H1 (cell line): ENCODE results near the gene MVP. TPM values are rescaled to one million over a fixed set of nuclear protein-coding genes. Genes with fewer than 3 reads are reported as not detected.

Experiments used
- ASH2L ChIP-seq: fragments of 200-600, 300-600 bp; sonication (generic); IDR thresholded peaks from one replicate; pipeline ENCODE4 v1.7.1; 2017; ENCODE audit warnings: low read length
- ATF2 ChIP-seq: IDR thresholded peaks from 2 replicates; pipeline ENCODE4 v1.6.1; 2012; ENCODE audit warnings: low read length, inconsistent platforms
- ATF3 ChIP-seq: IDR thresholded peaks from 2 replicates; pipeline ENCODE4 v1.6.1; 2011; ENCODE audit warnings: low read depth, mild to moderate bottlenecking, low read length; ENCODE audit not compliant: insufficient read depth
- CBX5 ChIP-seq: fragments of 300-800, 300-1000 bp; sonication (generic); IDR thresholded peaks from 2 replicates; pipeline ENCODE4 v1.7.1; 2016; ENCODE audit warnings: antibody characterized with exemption, low read length, low read depth
- CEBPB ChIP-seq: IDR thresholded peaks from 2 replicates; pipeline ENCODE4 v1.6.1; 2012; ENCODE audit warnings: low read depth, low read length
- CHD1 ChIP-seq: IDR thresholded peaks from 2 replicates; pipeline ENCODE4 v1.6.1; 2012; ENCODE audit warnings: low read depth, low read length, improper control_type of control experiment
- CREB1 ChIP-seq: IDR thresholded peaks from 2 replicates; pipeline ENCODE4 v1.6.1; 2012; ENCODE audit warnings: inconsistent platforms
- GABPA ChIP-seq: IDR thresholded peaks from 2 replicates; pipeline ENCODE4 v1.6.1; 2011; ENCODE audit warnings: mild to moderate bottlenecking, low read length, moderate library complexity, borderline replicate concordance; ENCODE audit not compliant: insufficient read depth
- GTF2F1 ChIP-seq: IDR thresholded peaks from 2 replicates; pipeline ENCODE4 v1.6.1; 2012; ENCODE audit warnings: low read depth, low read length, improper control_type of control experiment, borderline replicate concordance
- JUN ChIP-seq: IDR thresholded peaks from 2 replicates; pipeline ENCODE4 v1.6.1; 2011; ENCODE audit warnings: low read depth, mild to moderate bottlenecking, improper control_type of control experiment, low read length
- JUND ChIP-seq: IDR thresholded peaks from 2 replicates; pipeline ENCODE4 v1.6.1; 2011; ENCODE audit warnings: mild to moderate bottlenecking, improper control_type of control experiment, low read length
- KDM4A ChIP-seq: IDR thresholded peaks from one replicate; pipeline ENCODE4 v1.7.1; 2012; ENCODE audit warnings: low read depth, mild to moderate bottlenecking, moderate library complexity, low read length, inconsistent platforms; ENCODE audit not compliant: severe bottlenecking
- MAX ChIP-seq: IDR thresholded peaks from 2 replicates; pipeline ENCODE4 v1.6.1; 2012; ENCODE audit warnings: inconsistent platforms
- NANOG ChIP-seq: IDR thresholded peaks from 2 replicates; pipeline ENCODE4 v1.6.1; 2011; ENCODE audit warnings: low read length, low read depth, mild to moderate bottlenecking, inconsistent platforms; ENCODE audit not compliant: insufficient read depth, poor library complexity, severe bottlenecking
- PHF8 ChIP-seq: fragments of 200-600 bp; sonication (generic); conservative IDR thresholded peaks from 2 replicates; pipeline ENCODE4 v1.7.1; 2012; ENCODE audit warnings: low read depth, mild to moderate bottlenecking, inconsistent platforms, low read length, moderate library complexity
- RBBP5 ChIP-seq: IDR thresholded peaks from 2 replicates; pipeline ENCODE4 v1.7.1; 2012; ENCODE audit warnings: low read depth, mild to moderate bottlenecking, inconsistent platforms, low read length, moderate library complexity, borderline replicate concordance
- RXRA ChIP-seq: IDR thresholded peaks from 2 replicates; pipeline ENCODE4 v1.6.1; 2011; ENCODE audit warnings: low read depth, mild to moderate bottlenecking, low read length, moderate library complexity; ENCODE audit not compliant: insufficient read depth
- SP1 ChIP-seq: IDR thresholded peaks from 2 replicates; pipeline ENCODE4 v1.6.1; 2011; ENCODE audit warnings: low read depth, low read length
- SP2 ChIP-seq: IDR thresholded peaks from 2 replicates; pipeline ENCODE4 v1.6.1; 2012; ENCODE audit warnings: mild to moderate bottlenecking, low read length, inconsistent platforms
- SP4 ChIP-seq: IDR thresholded peaks from 2 replicates; pipeline ENCODE4 v1.6.1; 2012; ENCODE audit warnings: low read length, inconsistent platforms
- TAF1 ChIP-seq: IDR thresholded peaks from 2 replicates; pipeline ENCODE4 v1.6.1; 2011; ENCODE audit warnings: mild to moderate bottlenecking, low read depth, low read length
- TAF7 ChIP-seq: optimal IDR thresholded peaks from 2 replicates; pipeline ENCODE3; 2011; ENCODE audit warnings: low read depth, mild to moderate bottlenecking, inconsistent platforms, low read length, moderate library complexity, borderline replicate concordance
- polyA plus RNA-seq, 7 experiments: library from polyadenylated mRNA; depleted of rRNA in 3 of 7; stranded (reverse) in 5 of 7; unstranded in 2 of 7; fragments of >200 nt in 5 of 7; fragments of 200-250 nt in 2 of 7; gene quantifications; 1 replicate in 5 of 7; 2 replicates in 1 of 7; 4 replicates in 1 of 7; pipeline versions ENCODE4 v1.2.1 to v1.2.3, GENCODE V29; 2011 to 2013; ENCODE audit warnings: missing spikeins in 2 of 7, mixed read lengths in 2 of 7
- total RNA-seq: library from RNA; stranded (reverse); fragmentation: NEBNext Ultra II Directional; extraction: Animal tissue kit (Norgen Biotek cat#: 25700); gene quantifications from 2 replicates; pipeline ENCODE4 v1.2.1, GENCODE V29; 2021

MVP gene
- total and polyA plus RNA-seq, 2 of the 8 experiments (the other 6 are each of a cell fraction or from before 2014, with no cell fraction given): 1.9 TPM

- TF ChIP-seq SP2: no peak
- TF ChIP-seq SP4: 0 out of 2 replicates have a peak, but pooled peaks have one; percentile 76
- TF ChIP-seq JUND: no peak
- no peak for TF ChIP-seq CBX5
- no peak for TF ChIP-seq ASH2L
- TF ChIP-seq ATF3: no peak
- peak; percentile 75 for TF ChIP-seq PHF8
- TF ChIP-seq CREB1: peak; percentile 71
- peak; percentile 96 for TF ChIP-seq MAX
- TF ChIP-seq SP1: peak; percentile 55; the same call in 1 of the 2 replicates
- peak; percentile 90 for TF ChIP-seq TAF1
- TF ChIP-seq CHD1: no peak
- no peak for TF ChIP-seq ATF2
- peak; percentile 77 for TF ChIP-seq TAF7
- TF ChIP-seq NANOG: no peak
- TF ChIP-seq GTF2F1: no peak
- no peak for TF ChIP-seq GABPA
- TF ChIP-seq CEBPB: 0 out of 2 replicates have a peak, but pooled peaks have one; percentile 13
- no peak for TF ChIP-seq RXRA
- TF ChIP-seq RBBP5: no peak
- no peak for TF ChIP-seq JUN
- no peak for TF ChIP-seq KDM4A
These were observed 14.8 kb upstream of the MVP start (continued) for GRCh38 chr16:29805232-29806098.
